ENCODE data around the gene NRROS.

- no peak for TF ChIP-seq POLR2A (IDR thresholded peaks at IDR 0.05)
- TF ChIP-seq CTCF (IDR thresholded peaks at IDR 0.05) = no peak
Observed at GRCh38 chr3:196638861-196639482, 522 bp upstream of the NRROS start.

Measured in body of pancreas (tissue), 4 donors.